H1 (cell line): ENCODE measurements around the gene FBXW2. TPM values are rescaled to one million over a fixed set of nuclear protein-coding genes. Genes with fewer than 3 reads are reported as not detected.

Experiments used
- CHD1 ChIP-seq: IDR thresholded peaks from 2 replicates; pipeline ENCODE4 v1.6.1; 2012; ENCODE audit warnings: low read depth, low read length, improper control_type of control experiment
- EGR1 ChIP-seq: IDR thresholded peaks from 2 replicates; pipeline ENCODE4 v1.6.1; 2011; ENCODE audit warnings: low read depth, low read length, borderline replicate concordance
- KDM5A ChIP-seq: fragments of 200-600 bp; IDR thresholded peaks from 2 replicates; pipeline ENCODE4 v1.7.1; 2012; ENCODE audit warnings: mild to moderate bottlenecking, low read length, inconsistent platforms, mixed read lengths
- RFX5 ChIP-seq: IDR thresholded peaks from 2 replicates; pipeline ENCODE4 v1.6.1; 2011; ENCODE audit warnings: low read depth, low read length, improper control_type of control experiment, borderline replicate concordance
- SP2 ChIP-seq: IDR thresholded peaks from 2 replicates; pipeline ENCODE4 v1.6.1; 2012; ENCODE audit warnings: mild to moderate bottlenecking, low read length, inconsistent platforms
- polyA plus RNA-seq, 7 experiments: library from polyadenylated mRNA; depleted of rRNA in 3 of 7; stranded (reverse) in 5 of 7; unstranded in 2 of 7; fragments of >200 nt in 5 of 7; fragments of 200-250 nt in 2 of 7; gene quantifications; 1 replicate in 5 of 7; 2 replicates in 1 of 7; 4 replicates in 1 of 7; pipeline versions ENCODE4 v1.2.1 to v1.2.3, GENCODE V29; 2011 to 2013; ENCODE audit warnings: missing spikeins in 2 of 7, mixed read lengths in 2 of 7
- total RNA-seq: library from RNA; stranded (reverse); fragmentation: NEBNext Ultra II Directional; extraction: Animal tissue kit (Norgen Biotek cat#: 25700); gene quantifications from 2 replicates; pipeline ENCODE4 v1.2.1, GENCODE V29; 2021
- TF ChIP-seq, protein P1 (sequence below): IDR thresholded peaks from 2 replicates; pipeline ENCODE4 v1.6.1; 2011; ENCODE audit warnings: low read depth, mild to moderate bottlenecking, low read length; ENCODE audit not compliant: insufficient read depth
- TF ChIP-seq, protein P2 (sequence below): IDR thresholded peaks from 2 replicates; pipeline ENCODE4 v1.6.1; 2012; ENCODE audit warnings: low read length, inconsistent platforms
- TF ChIP-seq, protein P3 (sequence below), 3 experiments: IDR thresholded peaks; 1 replicate in 2 of 3; 2 replicates in 1 of 3; pipeline versions ENCODE4 v1.5.1 to v1.6.1; 2011; ENCODE audit warnings: low read length in 3 of 3, mild to moderate bottlenecking in 3 of 3, inconsistent platforms in 2 of 3, low read depth in 1 of 3, moderate library complexity in 1 of 3; ENCODE audit not compliant: insufficient read depth in 1 of 3; ENCODE audit errors: control extremely low read depth in 1 of 3

Gene FBXW2
- total and polyA plus RNA-seq, 2 of the 8 experiments (the other 6 are each of a cell fraction or from before 2014, with no cell fraction given), result 19.2 to 65.3 TPM

DNA sequence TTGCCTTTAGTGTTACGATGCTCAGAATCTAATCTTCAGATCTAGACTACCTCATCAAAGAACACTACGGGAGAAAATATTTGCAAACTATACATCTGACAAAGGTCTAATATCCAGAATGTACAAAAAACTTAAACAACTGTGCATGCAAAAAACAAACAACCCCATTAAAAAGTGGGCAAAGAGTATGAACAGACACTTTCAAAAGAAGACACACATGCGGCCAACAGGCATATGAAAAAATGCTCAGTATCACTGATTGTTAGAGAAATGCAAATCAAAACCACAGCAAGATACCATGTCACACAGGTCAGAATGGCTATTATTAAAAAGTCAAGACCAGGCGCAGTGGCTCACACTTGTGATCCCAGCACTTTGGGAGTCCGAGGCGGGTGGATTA is 47.9 kb downstream of the FBXW2 start (continued):
- TF ChIP-seq, protein P1, sequence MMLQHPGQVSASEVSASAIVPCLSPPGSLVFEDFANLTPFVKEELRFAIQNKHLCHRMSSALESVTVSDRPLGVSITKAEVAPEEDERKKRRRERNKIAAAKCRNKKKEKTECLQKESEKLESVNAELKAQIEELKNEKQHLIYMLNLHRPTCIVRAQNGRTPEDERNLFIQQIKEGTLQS, result no peak
- TF ChIP-seq, protein P2, sequence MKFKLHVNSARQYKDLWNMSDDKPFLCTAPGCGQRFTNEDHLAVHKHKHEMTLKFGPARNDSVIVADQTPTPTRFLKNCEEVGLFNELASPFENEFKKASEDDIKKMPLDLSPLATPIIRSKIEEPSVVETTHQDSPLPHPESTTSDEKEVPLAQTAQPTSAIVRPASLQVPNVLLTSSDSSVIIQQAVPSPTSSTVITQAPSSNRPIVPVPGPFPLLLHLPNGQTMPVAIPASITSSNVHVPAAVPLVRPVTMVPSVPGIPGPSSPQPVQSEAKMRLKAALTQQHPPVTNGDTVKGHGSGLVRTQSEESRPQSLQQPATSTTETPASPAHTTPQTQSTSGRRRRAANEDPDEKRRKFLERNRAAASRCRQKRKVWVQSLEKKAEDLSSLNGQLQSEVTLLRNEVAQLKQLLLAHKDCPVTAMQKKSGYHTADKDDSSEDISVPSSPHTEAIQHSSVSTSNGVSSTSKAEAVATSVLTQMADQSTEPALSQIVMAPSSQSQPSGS, result no peak
- no peak for TF ChIP-seq RFX5
- no peak for TF ChIP-seq EGR1
- no peak for TF ChIP-seq CHD1
- no peak for TF ChIP-seq SP2
- TF ChIP-seq, protein P3, sequence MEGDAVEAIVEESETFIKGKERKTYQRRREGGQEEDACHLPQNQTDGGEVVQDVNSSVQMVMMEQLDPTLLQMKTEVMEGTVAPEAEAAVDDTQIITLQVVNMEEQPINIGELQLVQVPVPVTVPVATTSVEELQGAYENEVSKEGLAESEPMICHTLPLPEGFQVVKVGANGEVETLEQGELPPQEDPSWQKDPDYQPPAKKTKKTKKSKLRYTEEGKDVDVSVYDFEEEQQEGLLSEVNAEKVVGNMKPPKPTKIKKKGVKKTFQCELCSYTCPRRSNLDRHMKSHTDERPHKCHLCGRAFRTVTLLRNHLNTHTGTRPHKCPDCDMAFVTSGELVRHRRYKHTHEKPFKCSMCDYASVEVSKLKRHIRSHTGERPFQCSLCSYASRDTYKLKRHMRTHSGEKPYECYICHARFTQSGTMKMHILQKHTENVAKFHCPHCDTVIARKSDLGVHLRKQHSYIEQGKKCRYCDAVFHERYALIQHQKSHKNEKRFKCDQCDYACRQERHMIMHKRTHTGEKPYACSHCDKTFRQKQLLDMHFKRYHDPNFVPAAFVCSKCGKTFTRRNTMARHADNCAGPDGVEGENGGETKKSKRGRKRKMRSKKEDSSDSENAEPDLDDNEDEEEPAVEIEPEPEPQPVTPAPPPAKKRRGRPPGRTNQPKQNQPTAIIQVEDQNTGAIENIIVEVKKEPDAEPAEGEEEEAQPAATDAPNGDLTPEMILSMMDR (IDR thresholded peaks at IDR 0.05; ENCODE audit: control extremely low read depth in 1 of 3, insufficient read depth in 1 of 3, low read depth in 1 of 3, low read length in 3 of 3), result no peak
- no peak for TF ChIP-seq KDM5A
